ENCODE results near the gene PIF1. TPM values are rescaled to one million over a fixed set of nuclear protein-coding genes. Genes with fewer than 3 reads are reported as not detected.

PIF1 gene
- total RNA-seq, 4 donors from 2014 or later: 0.17 to 0.26 TPM; not detected in 2

DNA sequence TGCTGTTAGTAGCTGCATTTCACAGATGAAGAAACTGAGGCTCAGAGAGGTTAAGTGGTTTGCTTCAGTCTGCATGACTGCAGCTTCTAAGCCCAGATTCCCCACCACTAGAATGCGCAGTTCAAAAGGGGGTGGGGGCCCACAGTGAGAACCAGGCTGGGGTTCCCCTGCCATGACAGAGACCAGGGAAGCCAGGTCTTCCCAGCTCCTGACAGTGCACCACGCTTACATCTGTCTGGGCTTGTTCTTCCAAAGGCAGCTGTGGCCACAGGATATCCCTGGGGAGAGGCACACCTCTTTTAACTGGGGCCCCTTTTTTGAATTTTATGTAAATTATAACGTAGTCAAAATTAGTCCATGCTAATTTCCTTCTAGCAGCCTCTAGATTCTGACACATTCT, 21.6 kb upstream of the PIF1 start:
- intact Hi-C loops (cut with DNase I; ENCODE audit: low total_unique reads) (no loop called here), in situ Hi-C loops (cut with MboI; ENCODE audit: low sequenced_read_pairs in 4 of 4) (loop anchor here in 1 of 4 donors (10.0 kb wide), 1 partner anchor 48 kb away; no protein-coding TSS in a partner anchor)
- DNase-seq (no peak), ATAC-seq (no peak)
- no peak for TF ChIP-seq POLR2A (IDR thresholded peaks at IDR 0.05)
- TF ChIP-seq, protein P1, sequence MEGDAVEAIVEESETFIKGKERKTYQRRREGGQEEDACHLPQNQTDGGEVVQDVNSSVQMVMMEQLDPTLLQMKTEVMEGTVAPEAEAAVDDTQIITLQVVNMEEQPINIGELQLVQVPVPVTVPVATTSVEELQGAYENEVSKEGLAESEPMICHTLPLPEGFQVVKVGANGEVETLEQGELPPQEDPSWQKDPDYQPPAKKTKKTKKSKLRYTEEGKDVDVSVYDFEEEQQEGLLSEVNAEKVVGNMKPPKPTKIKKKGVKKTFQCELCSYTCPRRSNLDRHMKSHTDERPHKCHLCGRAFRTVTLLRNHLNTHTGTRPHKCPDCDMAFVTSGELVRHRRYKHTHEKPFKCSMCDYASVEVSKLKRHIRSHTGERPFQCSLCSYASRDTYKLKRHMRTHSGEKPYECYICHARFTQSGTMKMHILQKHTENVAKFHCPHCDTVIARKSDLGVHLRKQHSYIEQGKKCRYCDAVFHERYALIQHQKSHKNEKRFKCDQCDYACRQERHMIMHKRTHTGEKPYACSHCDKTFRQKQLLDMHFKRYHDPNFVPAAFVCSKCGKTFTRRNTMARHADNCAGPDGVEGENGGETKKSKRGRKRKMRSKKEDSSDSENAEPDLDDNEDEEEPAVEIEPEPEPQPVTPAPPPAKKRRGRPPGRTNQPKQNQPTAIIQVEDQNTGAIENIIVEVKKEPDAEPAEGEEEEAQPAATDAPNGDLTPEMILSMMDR (IDR thresholded peaks at IDR 0.05 in 4 of 5, conservative IDR thresholded peaks at IDR 0.05 in 1 of 5): no peak
- Histone ChIP-seq H3K9me3 (no peaks in the 10 kb centered on the region), H3K36me3 (no peaks in the 10 kb centered on the region), H3K27me3 (no peaks in the 10 kb centered on the region), H3K27ac (peak overlapping the region in 1 of 4 donors; percentile 42), H3K4me3 (no peak overlapping the region), H3K4me1 (peaks cover 0 to 18% of the 10 kb centered on the region in 2 donors)

DNA sequence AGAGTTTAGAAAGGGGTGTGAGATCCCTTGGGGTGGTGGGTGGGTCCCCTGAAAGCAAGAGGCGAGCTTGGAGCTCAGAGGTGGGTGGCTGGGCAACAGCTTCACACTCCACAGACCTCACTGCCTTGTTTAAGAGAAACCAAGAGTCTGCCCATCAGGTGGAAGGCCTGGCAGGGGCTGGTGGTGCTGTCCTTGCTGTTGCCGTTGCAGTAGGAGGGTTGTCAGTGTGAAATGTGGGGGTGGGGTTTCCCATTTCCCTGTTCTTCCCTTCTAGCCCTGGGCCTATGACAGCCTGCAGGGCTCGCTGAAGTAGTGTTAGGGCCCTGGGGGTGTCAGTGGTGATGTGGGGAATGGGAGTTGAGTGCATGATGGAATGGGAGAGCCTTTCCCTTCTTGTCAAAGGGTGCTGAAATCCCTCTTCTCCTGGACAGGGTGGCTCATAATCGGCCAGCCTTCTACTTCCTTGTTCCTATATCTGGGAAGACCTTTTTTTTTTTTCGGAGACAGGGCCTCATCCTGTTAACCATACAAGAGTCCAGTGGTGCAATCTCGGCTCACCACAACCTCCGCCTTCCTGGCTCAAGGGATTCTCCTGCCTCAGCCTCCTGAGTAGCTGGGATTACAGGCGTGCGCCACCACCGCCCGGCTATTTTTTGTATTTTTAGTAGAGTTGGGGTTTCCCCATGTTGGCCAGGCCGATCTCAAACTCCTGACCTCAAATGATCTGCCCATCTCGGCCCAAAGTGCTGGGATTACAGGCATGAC, 20.6 kb upstream of the PIF1 start:
- Histone ChIP-seq H3K9me3 (no peaks in the 10 kb centered on the region), H3K36me3 (no peaks in the 10 kb centered on the region), H3K27ac (peak overlapping the region; percentile 24 to 95 (median 89)), H3K4me1 (peaks cover 2 to 18% of the 10 kb centered on the region in 2 donors), H3K27me3 (no peaks in the 10 kb centered on the region), H3K4me3 (peak overlapping the region in 1 of 4 donors; percentile 85)
- ATAC-seq (no peak), DNase-seq (no peak)
- intact Hi-C loops (cut with DNase I; ENCODE audit: low total_unique reads): no loop called here
- in situ Hi-C loops (cut with MboI; ENCODE audit: low sequenced_read_pairs in 4 of 4): loop anchor here in 1 of 4 donors (10.0 kb wide), 1 partner anchor 49 kb away; no protein-coding TSS in a partner anchor
- TF ChIP-seq, protein P1 (IDR thresholded peaks at IDR 0.05 in 4 of 5, conservative IDR thresholded peaks at IDR 0.05 in 1 of 5): no peak
- no peak for TF ChIP-seq POLR2A (IDR thresholded peaks at IDR 0.05)

DNA sequence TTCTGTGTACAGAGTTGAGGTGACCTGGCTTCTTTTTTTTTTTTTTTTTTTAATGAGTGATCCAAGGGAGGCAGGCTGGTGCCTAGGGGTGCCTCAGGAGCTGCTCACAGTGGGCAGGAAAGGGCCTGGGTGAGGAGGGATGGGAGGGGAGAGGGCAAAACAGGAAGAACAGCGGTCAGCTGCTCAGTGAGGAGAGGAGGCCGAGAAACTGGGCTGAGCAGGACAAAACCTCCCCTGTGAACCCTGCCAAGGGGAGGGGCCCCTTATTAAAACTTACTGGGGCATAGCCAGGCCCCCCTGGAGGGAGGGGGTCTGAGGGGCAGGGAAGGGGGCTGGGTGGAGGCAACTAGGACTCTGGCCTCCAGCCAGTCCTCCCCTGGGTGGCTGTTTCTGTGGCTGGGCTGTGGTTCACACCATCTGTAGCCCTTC, 19.8 kb upstream of the PIF1 start:
- in situ Hi-C loops (cut with MboI; ENCODE audit: low sequenced_read_pairs in 4 of 4): loop anchor here in 1 of 4 donors (10.0 kb wide), 1 partner anchor 50 kb away; no protein-coding TSS in a partner anchor
- intact Hi-C loops (cut with DNase I; ENCODE audit: low total_unique reads): no loop called here
- Histone ChIP-seq H3K36me3 (no peaks in the 10 kb centered on the region), H3K9me3 (no peaks in the 10 kb centered on the region), H3K4me3 (peak overlapping the region in 3 of 4 donors; percentile 3 to 85 (median 8)), H3K27ac (peak overlapping the region; percentile 46 to 95 (median 89)), H3K4me1 (peaks cover 8 to 25% of the 10 kb centered on the region in 2 donors), H3K27me3 (no peaks in the 10 kb centered on the region)
- DNase-seq (no peak), ATAC-seq (no peak)
- TF ChIP-seq, protein P1 (IDR thresholded peaks at IDR 0.05 in 4 of 5, conservative IDR thresholded peaks at IDR 0.05 in 1 of 5): no peak
- no peak for TF ChIP-seq POLR2A (IDR thresholded peaks at IDR 0.05)

DNA sequence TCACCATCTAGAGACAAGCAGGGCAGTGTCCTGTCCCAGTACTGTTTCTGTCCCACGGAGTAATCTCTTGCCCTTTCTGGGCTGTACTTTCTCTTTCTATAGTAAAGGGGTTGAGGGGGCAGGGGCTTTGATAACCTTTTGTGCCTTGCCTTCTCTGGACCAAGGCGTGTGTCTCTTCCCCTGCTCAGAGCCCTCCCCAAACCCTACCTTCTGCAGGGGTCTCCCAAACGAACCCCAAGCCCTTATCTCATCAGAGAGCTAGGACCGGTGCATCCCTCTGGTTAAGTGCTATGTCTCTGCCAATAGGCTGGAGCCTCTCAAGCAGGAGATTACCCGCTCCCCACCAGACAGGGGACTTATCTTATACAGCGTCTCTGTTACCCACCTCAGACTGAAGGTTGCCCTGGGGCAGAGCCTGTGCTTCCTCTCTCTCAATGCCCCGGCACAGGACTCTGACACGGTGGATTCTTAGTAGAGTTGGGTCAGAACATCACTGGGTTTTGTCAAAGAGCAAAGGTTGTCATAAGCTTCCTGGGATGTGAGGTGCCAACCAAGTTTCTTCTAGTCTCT, 19.2 kb upstream of the PIF1 start:
- TF ChIP-seq, protein P1 (IDR thresholded peaks at IDR 0.05 in 4 of 5, conservative IDR thresholded peaks at IDR 0.05 in 1 of 5): no peak
- no peak for TF ChIP-seq POLR2A (IDR thresholded peaks at IDR 0.05)
- H3K27ac ChIP-seq: peak overlapping the region; percentile 84 to 95 (median 89)
- DNase-seq (no peak), ATAC-seq (no peak)
- H3K4me1 ChIP-seq: peaks cover 8 to 25% of the 10 kb centered on the region in 2 donors
- peak overlapping the region in 3 of 4 donors; percentile 8 to 85 (median 66) for H3K4me3 ChIP-seq
- no peaks in the 10 kb centered on the region for H3K27me3 ChIP-seq
- H3K9me3 ChIP-seq: no peaks in the 10 kb centered on the region
- no peaks in the 10 kb centered on the region for H3K36me3 ChIP-seq
- in situ Hi-C loops (cut with MboI; ENCODE audit: low sequenced_read_pairs in 4 of 4): loop anchor here in 1 of 4 donors (10.0 kb wide), 1 partner anchor 50 kb away; no protein-coding TSS in a partner anchor
- intact Hi-C loops (cut with DNase I; ENCODE audit: low total_unique reads): loop anchor here (5.0 kb wide), 2 partner anchors 48 to 148 kb away; no protein-coding TSS in a partner anchor
